Panc1 (cell line): ENCODE results near the gene SLC39A8.

Experiments used
- CTCF ChIP-seq: fragments of 450-650 bp; IDR thresholded peaks from 2 replicates; pipeline ENCODE4 v1.5.1; 2017; ENCODE audit warnings: mild to moderate bottlenecking
- POLR2AphosphoS5 ChIP-seq: IDR thresholded peaks from 2 replicates; pipeline ENCODE4 v1.6.1; 2012; ENCODE audit warnings: mild to moderate bottlenecking, low read depth, low read length, moderate library complexity
- SIN3A ChIP-seq: IDR thresholded peaks from 2 replicates; pipeline ENCODE4 v1.6.1; 2012; ENCODE audit warnings: low read depth, mild to moderate bottlenecking, low read length, moderate library complexity, borderline replicate concordance; ENCODE audit not compliant: insufficient read depth
- TCF7L2 ChIP-seq: IDR thresholded peaks from 2 replicates; pipeline ENCODE4 v1.6.1; 2011; ENCODE audit warnings: mild to moderate bottlenecking, low read depth, low read length, inconsistent platforms
- TF ChIP-seq, protein P1 (sequence below), 2 experiments: IDR thresholded peaks; 2 replicates each; pipeline ENCODE4 v1.6.1; 2011 to 2012; ENCODE audit warnings: low read depth in 2 of 2, control low read depth in 1 of 2, low read length in 1 of 2, mild to moderate bottlenecking in 1 of 2, moderate library complexity in 1 of 2; ENCODE audit not compliant: insufficient read depth in 1 of 2

GRCh38 chr4:102339018-102339417 lies 6.3 kb downstream of the SLC39A8 start:
- TF ChIP-seq CTCF (no peak), POLR2AphosphoS5 (no peak), TCF7L2 (no peak), SIN3A (no peak)
- TF ChIP-seq, protein P1, sequence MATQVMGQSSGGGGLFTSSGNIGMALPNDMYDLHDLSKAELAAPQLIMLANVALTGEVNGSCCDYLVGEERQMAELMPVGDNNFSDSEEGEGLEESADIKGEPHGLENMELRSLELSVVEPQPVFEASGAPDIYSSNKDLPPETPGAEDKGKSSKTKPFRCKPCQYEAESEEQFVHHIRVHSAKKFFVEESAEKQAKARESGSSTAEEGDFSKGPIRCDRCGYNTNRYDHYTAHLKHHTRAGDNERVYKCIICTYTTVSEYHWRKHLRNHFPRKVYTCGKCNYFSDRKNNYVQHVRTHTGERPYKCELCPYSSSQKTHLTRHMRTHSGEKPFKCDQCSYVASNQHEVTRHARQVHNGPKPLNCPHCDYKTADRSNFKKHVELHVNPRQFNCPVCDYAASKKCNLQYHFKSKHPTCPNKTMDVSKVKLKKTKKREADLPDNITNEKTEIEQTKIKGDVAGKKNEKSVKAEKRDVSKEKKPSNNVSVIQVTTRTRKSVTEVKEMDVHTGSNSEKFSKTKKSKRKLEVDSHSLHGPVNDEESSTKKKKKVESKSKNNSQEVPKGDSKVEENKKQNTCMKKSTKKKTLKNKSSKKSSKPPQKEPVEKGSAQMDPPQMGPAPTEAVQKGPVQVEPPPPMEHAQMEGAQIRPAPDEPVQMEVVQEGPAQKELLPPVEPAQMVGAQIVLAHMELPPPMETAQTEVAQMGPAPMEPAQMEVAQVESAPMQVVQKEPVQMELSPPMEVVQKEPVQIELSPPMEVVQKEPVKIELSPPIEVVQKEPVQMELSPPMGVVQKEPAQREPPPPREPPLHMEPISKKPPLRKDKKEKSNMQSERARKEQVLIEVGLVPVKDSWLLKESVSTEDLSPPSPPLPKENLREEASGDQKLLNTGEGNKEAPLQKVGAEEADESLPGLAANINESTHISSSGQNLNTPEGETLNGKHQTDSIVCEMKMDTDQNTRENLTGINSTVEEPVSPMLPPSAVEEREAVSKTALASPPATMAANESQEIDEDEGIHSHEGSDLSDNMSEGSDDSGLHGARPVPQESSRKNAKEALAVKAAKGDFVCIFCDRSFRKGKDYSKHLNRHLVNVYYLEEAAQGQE (IDR thresholded peaks at IDR 0.05; ENCODE audit: insufficient read depth in 1 of 2, low read depth in 2 of 2, low read length in 1 of 2) = no peak
